ENCODE measurements around the gene AP2S1.
"Not testable (repeated sequence)": the region's sequence is repeated elsewhere in the genome, so short reads cannot be mapped to it uniquely, and the experiment has no call there.

AP2S1 gene

DNA sequence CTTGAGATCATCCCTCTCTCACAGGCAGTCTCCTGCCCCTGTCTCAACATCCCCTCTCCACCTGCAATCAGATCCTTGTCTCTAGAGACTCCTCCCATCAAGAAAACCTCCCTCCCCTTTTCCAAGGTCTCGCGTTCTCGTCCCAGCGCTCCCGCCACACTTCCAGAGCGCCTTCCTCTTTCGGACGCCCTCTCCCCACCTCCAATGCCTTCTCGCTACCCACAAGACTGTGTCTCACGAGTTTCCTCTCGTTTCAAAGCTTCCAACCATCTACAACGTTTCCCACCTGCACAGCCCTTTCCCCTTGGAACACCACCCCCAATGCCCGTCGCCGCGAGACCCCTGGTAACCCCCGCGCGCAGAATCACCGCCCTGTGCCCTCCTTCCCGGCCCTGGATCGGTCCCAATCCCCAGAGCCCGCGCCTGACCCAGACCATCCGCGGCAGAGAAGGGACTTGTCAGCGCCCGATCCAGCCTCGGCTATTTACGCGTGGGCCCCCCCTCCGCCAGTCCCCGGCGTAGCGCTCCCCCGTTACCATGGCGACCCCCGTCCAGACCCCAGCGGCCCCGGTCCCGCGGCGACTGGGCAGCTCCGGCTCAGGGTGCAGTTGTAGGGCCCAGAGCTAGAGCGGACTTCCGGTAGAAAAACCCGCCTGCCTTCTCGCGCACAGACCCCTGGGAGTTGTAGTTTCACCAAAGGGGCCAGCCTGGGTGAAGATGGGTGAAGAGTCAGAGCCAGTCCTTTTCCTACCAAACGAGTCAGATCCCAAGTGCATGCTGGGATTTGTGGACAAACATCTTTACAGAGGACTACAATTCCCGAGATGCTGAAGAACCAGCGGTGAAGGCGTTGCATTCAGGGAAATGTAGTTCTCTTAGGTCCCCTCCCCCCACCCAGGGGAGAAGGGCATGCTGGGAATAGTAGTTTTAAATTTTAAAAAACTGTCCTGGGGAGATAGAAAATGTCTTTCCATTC lies at the start of gene AP2S1:
AP2S1 (minus strand) TSS at position 619 of the 976 bp plus-strand sequence; CDS start at position 539, 80 bp downstream.
- DNase-seq (ENCODE audit: low read depth): peak; percentile 98
- peak within 1 kb of the TSS; percentile 92 for H3K4me3 ChIP-seq (ENCODE audit: low read depth, low read length)

- no peak for DNase-seq (ENCODE audit: low read depth)
- no peak overlapping the region for H3K4me3 ChIP-seq (ENCODE audit: low read depth, low read length)
Observed at GRCh38 chr19:46900341-46900740, 49.7 kb upstream of the AP2S1 start.

- DNase-seq (ENCODE audit: low read depth): no peak
- H3K4me3 ChIP-seq (ENCODE audit: low read depth, low read length): no peak overlapping the region
Observed at GRCh38 chr19:46898731-46899130, 48.1 kb upstream of the AP2S1 start.

DNA sequence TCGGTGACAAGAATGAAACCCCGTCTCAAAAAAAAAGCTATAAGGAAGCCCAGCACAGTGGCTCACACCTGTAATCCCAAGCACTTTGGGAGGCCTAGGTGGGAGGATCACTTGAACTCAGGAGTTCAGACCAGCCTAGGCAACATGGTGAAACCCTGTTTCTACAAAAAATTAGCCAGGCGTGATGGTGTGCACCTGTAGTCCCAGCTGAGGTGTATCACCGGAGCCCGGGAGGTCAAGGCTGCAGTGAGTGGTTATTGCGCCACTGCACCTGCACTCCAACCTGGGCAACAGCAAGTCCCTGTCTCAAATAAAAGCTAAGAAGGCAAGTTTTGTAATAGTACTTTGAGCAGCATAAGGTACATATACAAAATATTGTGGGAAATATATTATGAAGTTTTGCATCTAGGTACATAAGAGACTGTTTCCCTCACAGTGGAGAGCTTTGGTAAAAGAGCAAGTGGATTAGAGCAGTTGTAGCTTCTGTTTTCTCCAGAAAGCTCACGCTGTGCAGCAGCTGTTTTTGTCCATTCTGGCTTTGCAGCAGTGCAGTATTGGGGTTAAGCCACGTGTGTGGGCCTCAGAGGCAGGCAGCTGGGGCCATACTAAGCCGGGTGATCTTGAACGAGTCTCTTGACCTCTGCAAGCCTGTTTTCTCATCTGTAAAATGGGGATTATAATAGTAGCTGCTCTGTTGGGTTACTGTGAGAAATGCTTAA lies 45.6 kb upstream of the AP2S1 start:
- no peak overlapping the region for H3K4me3 ChIP-seq (ENCODE audit: low read depth, low read length)
- DNase-seq (ENCODE audit: low read depth): no peak

- no peak overlapping the region for H3K4me3 ChIP-seq (ENCODE audit: low read depth, low read length)
- DNase-seq (ENCODE audit: low read depth): no peak
Observed at GRCh38 chr19:46892252-46893179, 41.9 kb upstream of the AP2S1 start.

DNA sequence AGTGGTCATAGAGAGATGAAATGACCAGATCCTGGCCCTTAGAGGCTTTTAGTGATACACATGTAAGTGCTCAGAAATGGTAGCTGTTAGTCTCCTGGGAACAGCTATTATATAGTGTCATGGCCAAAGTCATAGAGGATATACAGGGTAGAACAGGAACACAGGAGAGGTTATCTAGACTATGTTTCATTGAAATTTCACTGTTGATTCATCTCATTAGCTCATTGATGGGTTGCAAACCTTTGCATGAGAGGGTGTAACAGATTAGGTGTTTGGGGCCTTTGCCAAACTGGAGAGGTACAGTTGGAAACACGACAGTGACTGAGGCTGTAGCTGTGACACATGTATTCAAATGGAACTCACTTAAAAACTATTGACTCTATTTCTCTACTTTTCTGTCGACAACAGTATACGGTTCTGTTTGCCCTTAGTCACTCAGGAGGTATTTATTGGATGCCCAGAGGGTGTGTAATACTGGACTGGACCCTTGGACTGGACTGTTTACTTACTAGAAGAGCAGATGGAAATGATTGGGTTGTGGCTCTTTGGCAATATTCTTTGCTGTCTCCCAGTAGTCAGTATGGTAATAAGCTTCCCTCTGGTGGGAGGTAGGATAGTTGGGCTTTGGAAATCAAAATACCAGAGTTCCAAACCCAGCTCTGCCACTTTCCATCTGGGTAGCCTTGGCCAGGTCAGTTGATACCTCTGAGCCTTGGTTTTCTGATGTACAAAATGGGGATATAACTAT lies 40.0 kb upstream of the AP2S1 start:
- H3K4me3 ChIP-seq (ENCODE audit: low read depth, low read length): no peak overlapping the region
- peak; percentile 76 for DNase-seq (ENCODE audit: low read depth)

DNA sequence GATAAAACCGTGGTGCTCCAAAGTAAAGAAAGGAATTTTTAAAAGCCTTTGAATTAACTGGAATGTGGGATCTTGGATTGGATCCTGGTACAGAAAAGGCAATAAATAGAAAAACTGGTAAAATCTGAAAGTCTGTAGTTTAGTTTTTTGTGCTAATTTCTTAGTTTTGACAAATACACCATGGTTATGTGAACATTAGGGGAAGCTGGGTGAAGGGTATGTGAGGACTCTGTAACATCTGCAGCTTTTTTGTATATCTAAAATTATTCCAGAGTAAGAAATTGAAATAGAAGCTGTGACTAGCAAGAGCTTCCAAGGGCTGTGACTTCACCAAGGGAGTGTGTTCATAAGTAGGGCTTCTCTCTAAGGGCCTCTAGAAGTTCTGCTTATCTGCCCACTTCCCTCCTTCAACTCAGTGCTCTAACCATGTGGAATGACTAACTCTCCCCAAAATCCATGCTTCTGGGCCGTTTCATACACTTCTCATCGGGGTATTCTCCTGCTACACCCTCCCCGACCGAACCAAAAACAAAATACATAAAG lies 36.7 kb upstream of the AP2S1 start:
- no peak overlapping the region for H3K4me3 ChIP-seq (ENCODE audit: low read depth, low read length)
- no peak for DNase-seq (ENCODE audit: low read depth)

DNA sequence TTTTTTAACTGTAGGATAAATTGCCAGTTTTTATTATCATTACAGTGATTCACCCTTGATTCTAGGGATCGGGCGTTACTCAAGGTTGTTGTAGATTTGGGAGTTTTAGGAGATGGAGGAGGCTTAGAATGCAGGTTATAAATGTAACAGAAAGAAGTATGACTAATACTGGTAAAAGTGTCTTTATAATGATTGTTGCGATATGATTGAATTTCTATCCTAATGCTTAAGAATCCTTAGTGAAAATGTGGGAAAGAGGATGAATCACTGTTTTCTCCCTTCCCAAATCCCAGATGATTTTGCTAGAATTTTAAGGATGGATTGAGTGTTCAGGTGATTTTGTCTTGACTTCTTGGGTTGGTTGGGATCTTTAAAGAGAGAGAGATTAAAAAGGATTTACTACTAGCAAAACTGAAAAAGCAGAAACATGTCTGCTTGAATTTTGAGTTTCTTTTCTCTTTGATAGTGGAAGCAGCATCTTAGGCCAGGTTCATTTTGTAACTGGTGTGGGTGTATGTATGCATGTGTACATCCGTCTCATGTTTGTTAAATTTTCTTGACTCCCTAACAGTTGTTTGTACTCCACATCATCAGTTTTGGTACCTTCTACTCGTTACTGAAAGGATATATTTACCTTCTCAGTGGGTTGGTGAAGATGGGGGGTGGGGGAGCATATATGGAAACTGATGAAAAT lies 36.0 kb upstream of the AP2S1 start:
- H3K4me3 ChIP-seq (ENCODE audit: low read depth, low read length): no peak overlapping the region
- no peak for DNase-seq (ENCODE audit: low read depth)

- DNase-seq (ENCODE audit: low read depth): no peak
- no peak overlapping the region for H3K4me3 ChIP-seq (ENCODE audit: low read depth, low read length)
Observed at GRCh38 chr19:46885411-46885810, 34.8 kb upstream of the AP2S1 start.

- not testable (repeated sequence) for H3K4me3 ChIP-seq (ENCODE audit: low read depth, low read length); DNase-seq (ENCODE audit: low read depth)
Observed at GRCh38 chr19:46882751-46883150, 32.1 kb upstream of the AP2S1 start.

GRCh38 chr19:46882034-46882433 lies 31.4 kb upstream of the AP2S1 start:
- no peak for DNase-seq (ENCODE audit: low read depth)
- no peak overlapping the region for H3K4me3 ChIP-seq (ENCODE audit: low read depth, low read length)

GRCh38 chr19:46881092-46881491 lies 30.4 kb upstream of the AP2S1 start:
- H3K4me3 ChIP-seq (ENCODE audit: low read depth, low read length): no peak overlapping the region
- no peak for DNase-seq (ENCODE audit: low read depth)

DNA sequence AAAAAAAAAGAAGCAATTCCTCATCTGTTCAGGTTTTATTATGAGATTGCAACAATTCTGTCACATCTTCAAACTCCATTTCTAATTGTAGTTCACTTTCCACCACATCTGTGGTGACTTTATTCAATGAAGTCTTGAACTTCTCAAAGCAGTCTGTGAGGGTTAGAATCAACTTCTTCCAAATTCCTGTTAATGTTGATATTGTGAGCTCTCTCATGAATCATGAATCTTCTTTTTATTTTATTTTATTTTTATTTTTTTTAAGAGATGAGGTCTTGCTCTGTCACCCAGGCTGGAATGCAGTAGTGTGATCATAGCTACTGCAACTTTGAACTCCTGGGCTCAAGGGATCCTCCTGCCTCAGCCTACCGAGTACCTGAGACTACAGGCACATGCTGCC lies 29.8 kb upstream of the AP2S1 start:
- H3K4me3 ChIP-seq (ENCODE audit: low read depth, low read length): no peak overlapping the region
- DNase-seq (ENCODE audit: low read depth): no peak

DNA sequence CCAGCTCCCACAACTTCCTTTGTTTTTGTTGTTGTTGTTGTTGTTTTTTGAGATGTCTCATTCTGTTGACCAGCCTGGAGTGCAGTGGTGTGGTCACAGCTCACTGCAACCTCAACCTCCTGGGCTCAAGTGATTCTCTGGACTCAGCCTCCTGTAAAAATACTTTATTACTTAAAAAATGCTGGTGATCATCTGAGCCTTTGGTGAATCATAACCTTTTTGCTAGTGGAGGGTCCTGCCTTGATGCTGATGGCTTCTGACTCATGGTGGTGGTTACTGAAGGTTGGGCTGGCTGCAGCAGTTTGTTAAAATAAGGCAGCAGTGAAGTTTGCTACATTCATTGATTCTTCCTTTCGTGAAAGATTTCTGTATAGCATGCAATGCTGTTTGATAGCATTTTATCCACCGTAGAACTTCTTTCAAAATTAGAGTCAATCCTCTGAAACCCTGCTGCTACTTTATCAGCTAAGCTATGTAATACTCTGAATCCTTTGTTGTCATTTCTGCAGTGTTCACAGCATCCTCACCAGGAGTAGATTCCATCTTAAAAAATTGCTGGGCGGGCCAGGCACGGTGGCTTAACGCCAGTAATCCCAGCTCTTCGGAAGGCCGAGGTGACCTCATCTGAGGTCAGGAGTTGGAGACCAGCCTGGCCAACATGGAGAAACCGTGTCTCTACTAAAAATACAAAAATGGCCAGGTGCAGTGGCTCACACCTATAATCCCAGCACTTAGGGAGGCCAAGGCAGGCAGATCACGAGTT lies 28.1 kb upstream of the AP2S1 start:
- DNase-seq (ENCODE audit: low read depth): peak; percentile 62

DNA sequence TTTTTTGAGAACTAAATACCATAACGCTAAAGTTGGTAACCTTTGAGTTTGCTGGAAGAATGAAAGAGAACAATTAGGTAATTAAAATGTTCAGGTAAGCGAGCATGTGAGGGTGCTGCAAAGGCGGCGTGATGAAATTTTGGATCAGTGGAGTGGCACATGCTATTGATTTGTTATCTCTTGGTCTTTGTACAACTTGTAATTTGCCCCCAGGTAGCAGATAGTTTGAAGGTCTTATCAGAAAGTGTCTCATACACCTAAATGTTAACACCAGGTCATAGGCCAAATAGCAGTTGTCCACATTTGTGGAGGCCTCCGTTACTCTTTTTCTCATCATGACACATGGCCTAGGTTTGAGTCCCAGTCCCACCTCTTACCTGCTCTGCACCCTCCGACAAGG lies 25.0 kb upstream of the AP2S1 start:
- H3K4me3 ChIP-seq (ENCODE audit: low read depth, low read length): no peak overlapping the region
- DNase-seq (ENCODE audit: low read depth): no peak

More for the DNA sequence above, 28.1 kb upstream of the AP2S1 start:
- H3K4me3 ChIP-seq (ENCODE audit: low read depth, low read length): no peak overlapping the region

DNA sequence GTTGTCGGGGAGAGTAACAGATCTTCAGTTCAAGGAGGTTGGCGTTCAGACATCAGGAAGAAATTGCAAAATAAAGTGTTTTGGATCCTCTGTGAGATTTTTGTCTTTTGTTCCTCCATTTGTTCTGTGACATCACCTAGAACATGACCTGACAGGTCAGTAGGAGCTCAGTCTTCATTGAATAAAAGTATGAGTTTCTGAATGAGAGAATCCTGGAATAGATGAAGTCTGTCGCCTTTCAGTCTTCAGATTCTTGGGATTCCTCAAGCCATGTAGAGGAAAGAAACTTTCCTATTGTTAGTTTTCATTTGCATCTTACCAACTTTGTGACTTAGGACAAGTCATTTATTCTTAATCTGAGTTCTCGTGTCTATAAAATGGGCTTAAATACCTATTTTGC lies 24.6 kb upstream of the AP2S1 start:
- H3K4me3 ChIP-seq (ENCODE audit: low read depth, low read length): no peak overlapping the region
- DNase-seq (ENCODE audit: low read depth): no peak

GRCh38 chr19:46872967-46873366 lies 22.3 kb upstream of the AP2S1 start:
- no peak overlapping the region for H3K4me3 ChIP-seq (ENCODE audit: low read depth, low read length)
- DNase-seq (ENCODE audit: low read depth): no peak

All from skeletal muscle cell (primary cell).